ENCODE results near the gene ENDOV.

Gene ENDOV

DNA sequence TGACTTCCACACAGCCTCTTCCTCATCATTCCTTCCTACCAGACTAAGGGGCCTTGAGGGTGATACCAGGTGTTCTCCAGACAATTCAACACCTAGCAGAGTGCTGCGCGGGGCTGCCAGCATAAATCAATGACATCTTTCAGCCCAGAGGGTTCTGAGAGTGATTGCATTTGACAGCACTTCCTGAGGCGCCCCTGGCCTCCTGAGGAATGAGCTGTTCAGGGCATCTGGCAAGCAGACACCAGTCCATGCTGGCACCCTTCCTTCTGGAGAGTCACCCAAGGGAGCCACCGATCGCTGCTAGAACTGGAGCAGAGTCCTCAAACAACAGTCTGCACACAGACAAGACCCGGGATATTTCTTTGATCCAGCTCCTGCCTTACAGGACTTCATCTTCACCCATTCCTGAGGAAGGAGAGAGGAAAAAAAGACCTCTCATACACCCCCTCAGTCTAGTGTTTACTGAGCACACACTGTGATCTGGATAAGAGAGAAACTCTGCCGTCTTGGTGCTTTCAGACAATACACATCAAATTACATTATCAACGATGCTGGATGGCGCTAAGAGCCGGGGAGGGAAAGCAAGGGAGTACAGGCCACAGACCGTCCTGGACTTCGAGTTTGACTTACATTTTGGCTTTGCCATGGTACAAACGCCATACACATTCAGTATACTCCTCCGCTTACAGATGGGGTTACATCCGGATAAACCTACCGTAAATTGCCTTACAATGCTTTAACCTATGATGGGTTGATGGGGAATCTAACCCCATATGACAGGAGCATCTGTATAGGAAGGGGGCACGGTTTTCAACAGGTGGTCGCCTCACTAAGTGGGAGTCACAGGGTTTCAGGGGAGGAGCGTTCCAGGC is 38.4 kb downstream of the ENDOV start:
- no peak for DNase-seq

DNA sequence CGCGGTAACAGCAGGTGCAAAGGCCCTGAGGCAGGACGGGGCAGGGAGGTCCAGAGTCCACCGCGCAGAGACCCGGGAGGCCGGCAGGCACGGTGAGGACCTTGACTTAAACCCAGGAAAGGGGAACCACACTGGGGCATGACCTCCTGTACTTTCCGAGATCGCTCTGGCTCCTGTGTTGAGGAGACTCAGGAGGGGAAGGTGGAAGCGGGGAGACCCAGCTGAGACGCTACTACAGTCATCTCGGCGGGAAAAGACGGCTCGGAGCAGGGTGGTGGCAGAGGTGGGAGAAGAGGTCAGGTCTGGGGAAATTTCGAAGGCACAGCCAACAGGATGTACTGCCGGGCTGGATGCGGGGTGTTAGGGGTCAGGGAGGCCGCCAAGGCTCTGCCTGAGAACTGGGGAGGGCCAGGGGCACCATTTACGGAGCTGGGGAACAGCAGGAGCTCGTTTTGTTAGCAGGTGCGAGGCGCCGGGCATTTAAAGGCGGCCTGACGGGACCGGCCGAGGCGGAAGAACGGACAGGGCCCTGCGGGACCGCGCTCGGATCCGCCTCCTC is 39.1 kb downstream of the ENDOV start:
- no peak for DNase-seq

DNA sequence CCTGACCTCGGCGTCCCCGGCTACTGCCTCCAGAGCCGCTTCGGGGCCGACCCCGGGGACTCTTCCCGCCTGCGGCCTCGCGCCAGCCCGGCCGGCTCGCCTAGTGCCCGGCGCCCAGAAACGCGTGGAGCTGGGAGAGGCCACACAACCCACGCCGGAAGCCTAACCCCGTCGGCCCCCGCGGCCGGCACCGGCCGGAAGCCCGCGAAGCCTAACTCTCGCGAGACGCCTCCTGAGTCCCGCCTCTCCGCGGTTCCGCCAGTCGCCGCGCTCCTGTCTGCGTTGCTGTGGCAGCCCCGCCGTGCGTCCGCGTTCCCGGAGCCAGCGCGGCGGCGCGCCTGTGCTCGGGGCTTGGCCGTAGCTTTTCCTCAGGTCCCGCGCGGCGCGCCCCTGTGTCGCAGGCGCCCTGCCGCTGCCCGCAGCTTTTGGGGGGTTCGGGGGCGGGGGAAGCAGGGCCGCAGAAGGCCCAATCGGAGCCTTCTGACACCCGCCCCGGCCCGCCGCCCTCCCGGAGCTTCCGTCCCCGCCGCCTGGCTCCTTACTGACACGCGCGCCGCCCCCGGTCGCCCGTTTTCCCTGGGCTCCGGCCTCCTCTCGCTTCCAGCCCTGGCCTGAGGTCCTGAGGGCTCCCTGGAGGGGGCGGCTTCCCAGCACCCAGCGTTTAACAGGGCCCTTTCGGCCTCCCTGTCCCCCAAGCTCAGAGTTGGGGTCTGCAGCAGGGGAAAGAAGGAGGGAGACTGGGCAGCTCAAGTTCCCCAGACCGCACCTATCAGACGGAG is 39.8 kb downstream of the ENDOV start:
- peak; percentile 89 to 97 (median 93) for DNase-seq

DNA sequence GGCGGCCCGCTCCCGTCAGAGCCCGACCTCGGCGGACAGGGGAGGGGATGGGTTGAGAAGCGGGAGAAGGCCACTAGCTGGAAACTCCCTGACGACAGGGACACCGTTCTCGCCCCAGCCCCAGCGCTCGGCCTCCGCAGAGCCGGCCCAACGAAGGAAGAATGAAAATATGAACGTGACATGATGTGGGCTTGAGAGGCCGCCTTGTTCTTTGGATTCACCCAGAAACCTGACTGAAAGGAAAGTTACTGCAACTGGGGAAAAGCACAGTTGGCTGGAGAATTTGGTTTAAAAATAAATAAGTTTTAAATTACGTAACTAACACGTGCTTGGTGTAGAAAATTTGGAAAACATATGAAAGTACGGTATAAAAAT is 40.4 kb downstream of the ENDOV start:
- peak in 1 of 4 experiments; percentile 54 for DNase-seq

DNA sequence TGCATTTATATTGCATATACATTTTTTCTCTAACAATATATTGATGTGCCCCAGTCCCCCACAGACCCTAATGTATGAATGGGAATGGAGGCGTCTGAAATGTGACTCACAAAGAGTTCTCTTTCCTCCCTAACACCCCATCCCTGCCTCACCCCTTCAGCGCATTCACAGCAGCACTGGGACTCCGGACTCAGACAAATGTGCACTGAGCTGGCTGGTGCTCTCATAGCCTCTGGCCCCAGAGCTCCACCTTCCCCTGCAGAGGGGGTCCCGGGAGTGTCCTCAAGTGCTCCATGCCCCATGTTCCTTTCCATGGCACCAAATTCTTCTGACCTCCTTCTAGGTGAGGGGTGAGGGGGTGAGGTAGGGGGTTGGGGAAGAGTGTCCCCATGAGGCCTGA is 40.8 kb downstream of the ENDOV start:
- DNase-seq, result no peak

DNA sequence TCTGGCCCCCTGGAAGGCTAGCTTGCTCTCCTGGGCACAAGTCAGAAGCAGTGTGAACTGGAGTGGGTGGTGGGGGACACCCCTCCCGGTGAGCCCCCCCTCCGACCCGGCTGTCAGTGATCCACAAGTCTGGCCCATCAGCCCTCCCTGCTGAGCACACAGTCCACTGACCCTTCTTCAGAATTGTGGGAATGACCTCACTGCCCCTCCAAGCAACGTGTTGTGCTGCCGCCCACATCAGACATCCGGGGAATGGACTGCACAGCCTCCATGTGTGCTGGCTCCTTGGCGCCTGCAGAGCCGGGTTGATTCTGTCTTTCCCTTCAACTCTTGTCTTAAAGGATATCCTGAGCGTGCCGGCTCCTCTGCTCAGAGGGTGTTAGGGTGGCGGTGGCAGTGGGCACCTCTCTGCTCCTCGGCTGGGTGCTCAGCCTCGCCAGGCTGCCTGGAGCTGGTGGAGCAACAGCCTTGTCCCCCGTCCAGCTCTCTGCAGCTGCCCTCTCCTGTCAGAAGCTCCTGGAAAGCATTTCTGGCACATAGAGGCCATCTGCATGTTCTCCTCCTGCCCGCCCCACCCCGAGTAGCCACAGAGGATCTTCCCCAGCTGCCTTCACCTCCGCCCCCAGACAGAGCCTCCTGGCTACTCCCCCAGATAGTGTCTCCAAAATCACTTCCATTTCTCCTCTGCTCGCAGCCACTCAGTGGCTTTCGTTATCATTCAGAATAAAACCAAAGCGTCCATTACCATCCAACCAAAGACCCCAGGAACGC is 41.7 kb downstream of the ENDOV start:
- no peak for DNase-seq

DNA sequence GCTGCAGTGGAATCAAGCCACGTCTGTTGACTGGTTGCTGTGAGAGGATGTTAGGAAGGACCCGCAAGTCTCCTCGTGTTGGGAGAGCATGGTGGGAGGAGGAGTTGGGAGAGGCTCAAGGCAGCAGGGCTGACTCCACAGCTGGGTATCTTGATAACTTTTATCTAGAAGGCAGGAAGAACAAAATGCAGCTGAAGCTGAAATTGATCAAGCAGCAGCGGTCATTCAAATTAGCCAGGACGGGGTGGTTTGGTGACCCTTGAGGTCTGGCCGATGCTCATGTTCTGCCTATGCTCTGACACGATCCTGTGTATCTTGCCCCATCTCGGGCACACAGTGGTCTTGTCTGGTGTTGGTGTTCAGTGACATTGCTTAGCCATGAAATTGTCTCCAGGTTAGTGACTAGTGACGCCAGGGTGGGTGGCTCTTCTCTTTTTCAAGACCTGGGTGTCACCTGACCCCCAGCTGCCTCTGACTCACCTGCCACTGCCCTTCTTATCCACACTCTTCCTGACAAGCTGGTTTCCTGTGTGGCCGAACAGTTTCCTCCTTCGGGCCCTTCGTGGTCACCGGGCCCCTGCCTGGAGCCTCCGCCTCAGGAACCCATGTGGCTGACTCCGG is 42.4 kb downstream of the ENDOV start:
- DNase-seq, result no peak

DNA sequence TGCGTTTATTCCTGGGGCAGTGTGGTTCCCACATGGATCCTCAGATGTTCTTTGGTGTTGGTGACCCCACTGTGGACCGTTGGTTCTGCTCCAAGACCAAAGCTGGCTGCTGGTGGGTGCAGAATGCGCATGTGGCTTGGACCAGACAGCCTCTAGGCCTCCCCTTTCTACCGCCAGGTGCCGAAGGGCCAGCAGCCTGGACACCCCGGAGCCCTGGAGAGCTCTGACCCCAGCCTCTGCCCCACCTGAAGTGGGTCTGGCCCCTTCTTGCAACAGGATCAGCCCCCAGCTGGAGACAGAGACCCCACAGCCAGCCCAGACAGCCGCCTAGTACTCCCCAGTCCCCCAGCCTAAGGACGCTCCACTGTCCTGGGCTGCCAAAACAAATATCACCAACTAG is 43.0 kb downstream of the ENDOV start:
- no peak for DNase-seq

DNA sequence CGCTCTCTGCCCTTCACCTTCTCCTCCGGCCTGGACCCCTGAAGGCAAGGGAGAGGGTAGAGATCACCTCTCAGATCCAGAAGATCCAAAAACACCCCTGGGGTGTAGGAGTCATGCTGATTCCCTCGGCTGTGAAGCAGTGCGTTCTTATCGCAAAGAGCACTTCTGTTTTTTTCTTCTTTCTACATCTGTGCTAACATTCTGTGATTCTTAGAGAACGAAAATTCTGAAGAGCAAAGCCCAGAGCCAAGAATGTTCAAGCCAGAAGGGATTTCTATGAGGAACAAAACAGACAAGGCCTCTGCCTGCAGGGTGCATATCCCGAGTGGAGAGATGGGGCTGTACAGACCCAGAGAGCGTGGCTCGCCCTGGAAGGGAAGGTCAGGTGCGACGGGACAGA is 44.3 kb downstream of the ENDOV start:
- no peak for DNase-seq

DNA sequence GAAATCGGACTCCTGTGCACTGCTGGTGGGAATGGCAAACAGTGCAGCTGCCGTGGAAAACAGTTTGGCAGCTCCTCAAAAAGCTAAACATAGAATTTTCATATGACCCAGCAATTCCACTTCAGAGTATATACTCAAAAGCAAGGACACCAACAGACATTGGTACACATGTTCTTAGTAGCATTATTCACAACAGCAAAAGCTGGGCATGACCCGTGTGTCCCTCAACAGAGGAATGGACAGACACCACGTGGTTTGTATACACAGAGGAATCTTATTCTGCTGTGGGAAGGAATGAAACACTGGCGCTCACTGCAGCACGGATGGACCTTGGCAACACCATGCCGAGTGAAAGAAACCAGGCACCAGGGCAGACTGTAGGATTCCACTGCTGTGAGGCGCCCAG is 45.5 kb downstream of the ENDOV start:
- DNase-seq, result no peak

DNA sequence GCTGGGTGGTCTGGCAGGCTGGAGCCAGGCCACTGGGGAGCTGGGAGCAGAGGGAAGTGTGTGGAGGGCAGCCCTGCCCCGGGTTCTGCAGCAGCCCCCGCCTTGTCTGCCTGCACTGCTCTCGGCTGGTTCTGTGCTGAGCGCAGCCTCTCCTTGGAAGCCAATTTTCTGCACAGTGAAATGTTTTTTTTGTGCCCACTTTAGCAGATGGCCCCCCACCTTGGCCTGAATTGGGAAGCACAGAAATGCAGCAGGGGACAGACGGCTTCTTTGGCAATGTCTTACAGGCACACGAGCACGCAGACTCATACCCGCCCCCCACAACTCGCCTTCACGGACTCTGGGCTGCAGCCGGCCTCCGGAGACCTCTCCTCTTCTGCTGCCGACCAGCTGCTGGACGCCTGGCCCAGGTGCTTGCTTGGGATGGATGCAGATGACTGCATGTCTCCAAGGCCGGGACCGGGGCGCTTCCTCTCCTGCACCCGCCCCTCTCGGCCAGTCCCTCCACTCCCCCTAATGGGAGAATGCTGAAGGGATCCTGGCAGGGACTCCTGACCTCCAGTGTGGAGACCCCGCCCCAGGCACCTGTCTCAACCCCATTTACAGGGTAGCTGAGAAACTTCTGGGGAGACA is 46.7 kb downstream of the ENDOV start:
- DNase-seq, result no peak

DNA sequence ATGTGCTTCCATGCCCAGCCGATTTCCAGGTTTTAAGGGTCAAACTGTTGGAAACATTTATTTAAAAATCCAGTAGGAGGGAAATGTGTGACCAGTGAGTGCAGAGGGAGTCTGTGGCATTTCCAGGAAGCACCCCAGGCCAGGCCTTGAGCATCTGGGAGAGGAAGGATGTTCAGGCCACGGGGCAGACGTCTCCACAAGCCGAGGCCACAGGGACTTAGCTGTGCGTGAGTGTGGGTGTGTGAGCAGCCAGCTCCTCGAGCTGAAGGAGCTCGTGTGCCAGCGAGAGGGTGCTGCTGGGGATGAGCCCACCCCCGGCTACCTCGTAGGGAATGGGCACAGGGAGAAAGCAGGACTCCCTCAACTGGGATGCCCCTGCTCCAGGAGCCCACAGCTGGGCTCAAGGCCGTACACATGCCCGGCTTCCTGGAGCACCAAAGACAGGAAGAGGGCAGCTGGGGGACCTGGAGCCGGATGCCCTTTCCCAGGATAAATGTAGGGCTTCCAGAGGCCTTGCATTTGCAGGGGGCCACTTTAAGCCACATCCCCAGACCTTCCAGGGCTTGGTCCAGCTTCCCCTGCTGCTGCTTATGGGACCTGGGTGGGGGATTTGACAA is 48.9 kb downstream of the ENDOV start:
- no peak for DNase-seq

DNA sequence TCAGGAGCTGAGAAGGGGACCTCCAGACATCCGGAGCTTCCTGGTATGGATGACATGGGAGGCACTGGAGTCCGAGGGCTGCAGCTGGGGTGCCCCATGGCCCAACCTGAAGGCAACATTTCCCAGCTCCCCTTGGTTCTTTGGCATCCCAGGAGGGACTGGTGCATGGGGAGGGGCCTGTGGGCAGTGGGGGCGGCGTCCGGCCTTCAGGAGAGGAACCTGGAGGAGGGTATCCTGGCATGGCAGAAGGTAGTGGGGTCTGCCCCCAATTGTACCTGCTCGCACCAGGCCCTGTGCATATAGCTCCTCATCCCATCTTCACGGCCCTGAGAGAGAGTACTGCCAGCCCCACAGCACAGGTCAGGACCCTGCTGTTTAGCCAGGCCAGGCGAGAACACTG is 49.5 kb downstream of the ENDOV start:
- DNase-seq, result no peak

DNA sequence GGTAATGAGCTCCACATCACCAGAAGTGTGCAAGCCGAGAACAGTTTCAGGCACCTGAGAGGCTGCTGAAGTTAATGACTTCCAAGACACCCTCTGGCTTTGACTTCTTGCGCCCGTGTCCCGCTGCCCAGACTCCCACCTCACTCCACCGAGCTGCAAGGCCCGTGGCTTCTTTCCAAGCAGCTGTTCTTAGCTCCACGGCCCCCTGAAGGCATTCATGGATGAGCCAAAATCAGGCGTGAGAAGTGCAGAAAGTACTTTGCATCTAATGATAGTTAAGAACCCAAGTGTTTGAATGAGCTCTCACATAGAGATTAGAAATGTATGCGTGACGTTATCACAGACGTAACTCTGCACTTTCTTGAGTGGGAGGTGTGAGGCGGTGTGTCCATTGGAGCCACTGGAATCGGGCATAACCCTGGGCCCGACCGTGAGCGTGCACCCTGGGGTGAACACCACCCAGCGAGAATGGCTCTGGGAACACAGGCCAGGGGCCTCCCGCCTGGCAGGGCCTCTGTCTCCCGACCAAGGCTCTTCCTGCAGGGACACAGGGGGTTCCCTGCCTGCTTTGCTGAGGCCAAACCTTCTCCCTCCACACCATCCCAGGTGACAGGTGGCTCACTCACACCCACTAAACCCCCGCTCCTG is 50.5 kb downstream of the ENDOV start:
- DNase-seq, result no peak

DNA sequence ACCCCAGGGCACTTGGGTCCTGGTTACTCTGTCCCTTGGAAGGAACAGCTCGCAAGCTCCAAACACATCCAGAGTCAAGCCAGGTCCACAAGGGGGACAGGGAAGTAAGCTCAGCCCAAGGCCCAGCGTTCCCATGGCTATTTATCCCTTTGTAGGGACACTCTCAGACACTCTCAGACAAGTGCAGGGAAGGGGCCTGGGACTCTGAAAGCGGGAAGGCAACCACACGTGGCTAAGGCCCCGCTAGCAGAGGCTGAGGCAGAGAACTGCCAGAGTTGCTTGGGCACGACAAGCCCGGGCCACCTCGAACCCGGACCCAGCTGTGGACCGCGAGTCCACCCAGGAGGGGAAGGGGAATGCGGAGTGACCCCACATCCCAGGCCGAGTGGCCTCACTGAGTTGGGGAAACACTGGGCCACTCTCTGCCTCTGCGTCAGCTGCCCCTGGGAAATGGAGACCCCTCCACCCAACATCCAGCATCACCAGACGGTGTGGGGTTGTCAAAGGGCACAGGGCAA is 51.3 kb downstream of the ENDOV start:
- DNase-seq, result no peak

DNA sequence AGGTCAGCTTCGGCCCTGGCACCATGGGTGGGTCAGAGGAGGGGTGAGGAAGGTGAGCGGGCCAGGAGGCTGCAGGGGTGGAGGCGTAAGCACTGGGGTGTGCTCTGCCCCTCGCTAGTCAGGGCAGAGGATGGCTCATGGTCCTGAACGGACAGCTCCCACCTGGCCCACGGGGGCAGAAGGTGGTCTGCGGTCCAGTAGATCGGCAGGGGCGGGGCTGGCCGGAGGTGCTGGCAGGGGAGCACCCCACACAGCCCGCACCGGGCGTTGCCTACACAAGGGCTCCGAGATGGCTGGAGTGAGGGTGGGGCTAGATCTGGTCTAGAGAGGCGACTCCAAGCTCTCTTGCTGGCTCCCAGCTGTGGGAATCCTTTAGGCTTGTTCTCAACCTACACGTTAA is 53.3 kb downstream of the ENDOV start:
- no peak for DNase-seq

DNA sequence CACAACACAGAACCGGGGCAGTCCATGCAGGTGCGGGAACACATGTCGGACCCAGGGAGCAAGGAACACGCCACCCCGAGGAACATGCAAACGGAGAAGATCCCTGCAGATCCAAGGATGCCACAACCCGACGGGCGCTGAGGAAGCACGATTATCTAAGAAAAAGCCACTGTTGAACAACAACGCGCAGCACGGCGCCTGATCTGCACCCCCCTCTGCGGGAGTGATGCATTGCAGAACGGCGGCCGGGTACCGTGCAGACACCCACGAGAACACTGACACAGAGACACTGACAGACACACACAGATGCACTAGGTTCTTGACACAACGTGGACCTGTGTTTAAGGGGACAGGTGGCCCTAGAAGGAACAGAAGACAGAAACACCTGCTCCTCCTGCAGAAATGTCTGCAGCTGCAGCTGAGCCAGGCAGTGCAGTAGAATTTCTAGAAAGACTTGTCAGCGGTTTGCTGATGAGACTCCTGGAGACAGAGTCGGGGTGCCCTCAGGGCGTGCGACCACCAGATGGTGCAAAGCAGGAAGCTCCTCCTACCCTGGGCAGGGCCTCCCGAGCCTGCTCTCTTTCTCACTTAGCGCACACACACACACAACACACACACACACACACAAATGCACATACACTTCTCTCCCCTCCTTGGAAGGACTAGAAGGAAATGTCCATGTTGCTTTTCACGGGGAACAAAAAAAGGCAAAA is 54.0 kb downstream of the ENDOV start:
- no peak for DNase-seq

DNA sequence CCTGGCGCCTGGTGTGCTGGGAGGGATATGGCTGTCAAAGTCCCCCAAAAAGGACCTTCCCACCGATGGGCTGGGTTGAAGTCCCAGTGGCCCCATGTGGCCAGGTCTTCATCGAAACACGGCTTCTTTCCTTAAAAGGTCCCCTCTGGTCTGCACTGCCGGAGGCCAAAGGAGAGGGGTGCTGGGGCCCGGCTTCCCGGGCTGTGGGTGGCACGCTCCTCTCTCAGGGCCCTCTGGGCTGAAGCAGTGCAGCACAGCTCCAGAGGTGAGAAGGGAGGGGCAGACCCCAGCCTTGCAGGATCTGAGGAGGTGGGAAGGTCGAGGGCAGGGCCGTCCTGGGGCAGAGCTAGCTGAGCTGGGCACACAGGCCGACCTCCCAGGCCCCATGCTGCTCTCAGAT is 54.7 kb downstream of the ENDOV start:
- DNase-seq, result no peak

DNA sequence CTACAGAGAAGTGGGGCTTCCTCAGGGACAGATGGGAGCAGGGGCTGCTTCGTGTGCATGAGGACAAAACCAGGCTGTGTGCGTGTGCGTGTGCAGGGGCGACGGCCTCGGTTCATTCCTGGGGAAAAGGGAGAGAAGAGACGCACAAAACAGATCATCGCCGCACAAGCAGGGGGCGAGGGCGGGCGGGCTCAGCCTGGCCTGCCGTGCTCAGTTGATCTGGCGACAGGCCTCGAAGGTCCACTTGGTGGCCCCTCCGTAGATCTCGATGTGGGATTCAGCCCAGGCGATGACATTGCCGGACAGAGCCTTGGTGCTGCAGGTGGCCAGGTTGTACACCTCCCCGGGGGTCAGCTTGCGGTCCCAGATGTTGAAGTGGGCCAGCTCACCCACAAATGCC is 55.6 kb downstream of the ENDOV start:
- no peak for DNase-seq

DNA sequence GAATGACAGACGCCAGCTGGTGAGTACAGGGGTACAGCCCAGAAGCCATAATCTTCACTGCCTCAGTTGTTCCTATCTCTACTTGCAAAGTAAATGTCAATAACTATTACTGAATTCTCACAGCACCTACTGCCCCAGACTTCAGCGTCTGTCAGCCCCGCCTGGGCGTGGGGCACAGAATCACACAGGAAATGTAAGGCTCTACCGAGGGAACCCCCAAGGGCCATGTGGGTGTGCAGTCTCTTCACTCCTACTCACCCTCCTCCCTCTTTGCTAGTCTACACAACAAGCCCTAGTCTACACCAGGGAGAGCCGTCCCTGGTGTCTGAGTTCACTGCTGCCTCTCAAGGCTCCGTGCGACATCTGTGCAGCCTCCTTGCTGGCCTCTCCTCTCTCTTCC is 57.0 kb downstream of the ENDOV start:
- DNase-seq, result no peak

Measured in activated CD4-positive, CD25-positive, alpha-beta regulatory T cell (primary cell).